NCI-H524 treated with DMSO at 0.1 percent for 48 hours (cell line): ENCODE results near the gene HMGCS2.

Source experiments
- DNase-seq: peaks from one replicate; lab custom pipeline; 2025; lab: John Stamatoyannopoulos, UW

HMGCS2 gene

DNA sequence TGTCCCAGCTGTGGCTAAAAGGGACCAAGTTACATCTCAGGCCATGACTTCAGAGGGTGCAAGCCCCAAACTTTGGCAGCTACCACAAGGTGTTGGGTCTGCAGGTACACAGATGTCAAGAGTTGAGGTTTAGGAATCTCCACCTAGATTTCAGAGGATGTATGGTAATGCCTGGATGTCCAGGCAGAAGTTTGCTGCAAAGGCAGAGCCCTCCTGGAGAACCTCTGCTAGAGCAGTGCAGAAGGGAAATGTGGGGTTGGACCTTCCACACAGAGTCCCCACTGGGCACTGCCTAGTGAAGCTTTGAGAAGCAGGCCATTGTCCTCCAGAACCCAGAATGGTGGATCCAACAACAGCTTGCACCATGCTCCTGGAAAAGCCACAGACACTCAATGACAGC is 67.0 kb downstream of the HMGCS2 start:
- DNase-seq = no peak

DNA sequence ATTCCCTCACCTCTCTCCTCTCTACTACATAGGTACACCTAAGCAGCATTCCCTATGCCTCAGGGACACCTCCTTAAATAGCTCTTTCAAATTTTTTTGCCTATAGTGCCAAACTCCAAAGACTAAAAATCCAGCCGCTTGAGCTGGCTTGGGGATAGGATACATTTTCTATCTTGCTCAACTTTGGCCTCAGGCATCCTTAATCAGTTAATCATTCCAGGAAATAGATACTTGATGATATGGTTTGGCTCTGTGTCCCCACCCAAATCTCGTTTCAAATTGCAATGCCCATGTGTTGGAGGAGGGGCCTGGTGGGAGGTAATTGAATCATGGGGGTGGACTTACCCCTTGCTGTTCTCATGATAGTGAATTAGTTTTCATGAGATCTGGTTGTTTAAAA is 68.4 kb downstream of the HMGCS2 start:
- no peak for DNase-seq
